GM21390 (cell line): ENCODE measurements around the gene ZDHHC11B.
"Not testable (repeated sequence)": the region's sequence is repeated elsewhere in the genome, so short reads cannot be mapped to it uniquely, and the experiment has no call there.

ENCODE experiments used
- ATAC-seq: cut with Tn5 transposase; IDR thresholded peaks from one replicate; pipeline ENCODE4 v1.9.1; 2021; ENCODE audit not compliant: unreplicated experiment

The ZDHHC11B gene

GRCh38 chr5:756865-757345 is 27.6 kb downstream of the ZDHHC11B start:
- no peak for ATAC-seq

- ATAC-seq: no peak
Observed at GRCh38 chr5:756171-756570, 28.4 kb downstream of the ZDHHC11B start.

- not testable (repeated sequence) for ATAC-seq
Observed at GRCh38 chr5:754143-754632, 30.3 kb downstream of the ZDHHC11B start.

- not testable (repeated sequence) for ATAC-seq
Observed at GRCh38 chr5:753567-754142, 30.9 kb downstream of the ZDHHC11B start.

- ATAC-seq: not testable (repeated sequence)
Observed at GRCh38 chr5:752532-753115, 31.9 kb downstream of the ZDHHC11B start.

GRCh38 chr5:751992-752391 is 32.5 kb downstream of the ZDHHC11B start:
- not testable (repeated sequence) for ATAC-seq

GRCh38 chr5:751496-751895 is 33.0 kb downstream of the ZDHHC11B start:
- ATAC-seq: no peak

- ATAC-seq: not testable (repeated sequence)
Observed at GRCh38 chr5:750226-750625, 34.3 kb downstream of the ZDHHC11B start.

- ATAC-seq: no peak
Observed at GRCh38 chr5:749101-749670, 35.3 kb downstream of the ZDHHC11B start.

GRCh38 chr5:748011-748980 is 36.2 kb downstream of the ZDHHC11B start:
- not testable (repeated sequence) for ATAC-seq

- ATAC-seq: not testable (repeated sequence)
Observed at GRCh38 chr5:747303-747844, 37.2 kb downstream of the ZDHHC11B start.

GRCh38 chr5:746258-746761 is 38.2 kb downstream of the ZDHHC11B start:
- no peak for ATAC-seq

- ATAC-seq: not testable (repeated sequence)
Observed at GRCh38 chr5:745272-746142, 39.0 kb downstream of the ZDHHC11B start.

- ATAC-seq: not testable (repeated sequence)
Observed at GRCh38 chr5:743696-744404, 40.7 kb downstream of the ZDHHC11B start.

- not testable (repeated sequence) for ATAC-seq
Observed at GRCh38 chr5:742276-742675, 42.3 kb downstream of the ZDHHC11B start.

- not testable (repeated sequence) for ATAC-seq
Observed at GRCh38 chr5:734145-734544, 50.4 kb downstream of the ZDHHC11B start.

- ATAC-seq: not testable (repeated sequence)
Observed at GRCh38 chr5:732754-733454, 51.6 kb downstream of the ZDHHC11B start.

GRCh38 chr5:729225-729624 is 55.3 kb downstream of the ZDHHC11B start:
- not testable (repeated sequence) for ATAC-seq
